ENCODE measurements around the gene RIPOR3.

DNA sequence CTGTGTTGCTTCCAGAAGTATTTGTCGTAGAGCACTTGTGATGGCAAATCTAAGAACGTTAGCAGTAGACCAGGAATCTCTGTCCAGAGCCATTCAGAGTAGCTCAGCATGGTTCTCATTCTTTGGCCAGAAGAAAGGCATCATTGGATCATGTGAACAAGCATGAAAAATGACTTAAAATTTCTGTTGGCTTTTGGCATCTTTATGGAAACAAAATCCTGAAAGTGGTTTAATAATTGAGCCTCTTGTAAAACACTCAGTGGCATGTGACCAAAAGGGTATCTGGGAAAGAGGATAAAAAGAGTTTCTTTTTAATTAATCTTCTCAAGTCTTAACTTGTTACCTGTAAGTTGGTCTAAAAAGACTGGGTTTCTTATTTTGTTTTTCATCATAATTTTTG, 126.0 kb downstream of the RIPOR3 start:
- TF ChIP-seq FOXA1 (IDR thresholded peaks at IDR 0.05) (no peak), BHLHE40 (IDR thresholded peaks at IDR 0.05; ENCODE audit: borderline replicate concordance) (no peak), TARDBP (IDR thresholded peaks at IDR 0.05) (no peak), ZNF384 (IDR thresholded peaks at IDR 0.05) (no peak), SP1 (IDR thresholded peaks at IDR 0.05) (no peak), SUZ12 (IDR thresholded peaks at IDR 0.05) (no peak), FOXM1 (IDR thresholded peaks at IDR 0.05; ENCODE audit: borderline replicate concordance) (no peak), ELF4 (IDR thresholded peaks at IDR 0.05) (no peak)

All from HEK293T (cell line).